ENCODE data around the gene CMTR1.

CMTR1 gene

GRCh38 chr6:37519461-37519860, 86.4 kb downstream of the CMTR1 start:
- Histone ChIP-seq H3K4me3 (ENCODE audit: low read length in 2 of 2) (no peak overlapping the region), H3K9me3 (ENCODE audit: control insufficient read depth in 2 of 2, low read length in 2 of 2) (no peaks in the 10 kb centered on the region), H3K27me3 (ENCODE audit: control insufficient read depth in 2 of 2, insufficient read depth in 2 of 2, low read length in 2 of 2) (peaks cover 0 to 3% of the 10 kb centered on the region in 2 donors), H3K4me1 (ENCODE audit: control insufficient read depth in 2 of 2, insufficient read depth in 2 of 2, low read length in 2 of 2) (peaks cover 0 to 6% of the 10 kb centered on the region in 2 donors), H3K27ac (ENCODE audit: low read depth in 2 of 2, low read length in 2 of 2) (no peak overlapping the region), H3K36me3 (ENCODE audit: control insufficient read depth in 2 of 2, insufficient read depth in 2 of 2, low read length in 2 of 2) (no peaks in the 10 kb centered on the region), H3K9ac (ENCODE audit: low read depth in 1 of 2, low read length in 2 of 2) (no peak overlapping the region)

GRCh38 chr6:37520926-37521325, 87.9 kb downstream of the CMTR1 start:
- Histone ChIP-seq H3K9ac (ENCODE audit: low read depth in 1 of 2, low read length in 2 of 2) (no peak overlapping the region), H3K4me3 (ENCODE audit: low read length in 2 of 2) (no peak overlapping the region), H3K9me3 (ENCODE audit: control insufficient read depth in 2 of 2, low read length in 2 of 2) (no peaks in the 10 kb centered on the region), H3K27ac (ENCODE audit: low read depth in 2 of 2, low read length in 2 of 2) (no peak overlapping the region), H3K27me3 (ENCODE audit: control insufficient read depth in 2 of 2, insufficient read depth in 2 of 2, low read length in 2 of 2) (peaks cover 0 to 3% of the 10 kb centered on the region in 2 donors), H3K4me1 (ENCODE audit: control insufficient read depth in 2 of 2, insufficient read depth in 2 of 2, low read length in 2 of 2) (peaks cover 0 to 3% of the 10 kb centered on the region in 2 donors), H3K36me3 (ENCODE audit: control insufficient read depth in 2 of 2, insufficient read depth in 2 of 2, low read length in 2 of 2) (no peaks in the 10 kb centered on the region)

DNA sequence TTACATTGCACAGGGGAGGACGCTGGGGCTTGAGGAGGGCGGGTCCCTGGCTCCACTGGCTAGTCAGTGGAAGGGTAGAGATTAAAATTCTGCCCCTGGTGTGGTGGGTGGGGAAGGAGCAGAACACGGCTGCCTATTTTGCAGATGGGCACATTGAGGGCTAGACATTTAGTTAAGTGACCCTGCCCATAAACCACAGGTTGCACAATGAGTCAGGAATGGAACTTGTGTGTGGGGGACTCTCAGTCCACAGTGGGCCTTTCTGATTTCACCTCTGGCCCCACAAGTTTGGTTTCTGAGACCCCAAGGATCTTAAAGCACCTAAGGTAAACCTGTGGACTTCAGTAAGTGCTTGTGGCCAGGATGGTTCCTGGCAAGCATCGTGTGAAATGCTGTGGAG, 88.7 kb downstream of the CMTR1 start:
- peaks cover 0 to 3% of the 10 kb centered on the region in 2 donors for H3K27me3 ChIP-seq (ENCODE audit: control insufficient read depth in 2 of 2, insufficient read depth in 2 of 2, low read length in 2 of 2)
- H3K4me1 ChIP-seq (ENCODE audit: control insufficient read depth in 2 of 2, insufficient read depth in 2 of 2, low read length in 2 of 2), result no peaks in the 10 kb centered on the region
- no peaks in the 10 kb centered on the region for H3K36me3 ChIP-seq (ENCODE audit: control insufficient read depth in 2 of 2, insufficient read depth in 2 of 2, low read length in 2 of 2)
- no peaks in the 10 kb centered on the region for H3K9me3 ChIP-seq (ENCODE audit: control insufficient read depth in 2 of 2, low read length in 2 of 2)
- no peak overlapping the region for H3K27ac ChIP-seq (ENCODE audit: low read depth in 2 of 2, low read length in 2 of 2)
- H3K9ac ChIP-seq (ENCODE audit: low read depth in 1 of 2, low read length in 2 of 2), result no peak overlapping the region
- H3K4me3 ChIP-seq (ENCODE audit: low read length in 2 of 2), result no peak overlapping the region

DNA sequence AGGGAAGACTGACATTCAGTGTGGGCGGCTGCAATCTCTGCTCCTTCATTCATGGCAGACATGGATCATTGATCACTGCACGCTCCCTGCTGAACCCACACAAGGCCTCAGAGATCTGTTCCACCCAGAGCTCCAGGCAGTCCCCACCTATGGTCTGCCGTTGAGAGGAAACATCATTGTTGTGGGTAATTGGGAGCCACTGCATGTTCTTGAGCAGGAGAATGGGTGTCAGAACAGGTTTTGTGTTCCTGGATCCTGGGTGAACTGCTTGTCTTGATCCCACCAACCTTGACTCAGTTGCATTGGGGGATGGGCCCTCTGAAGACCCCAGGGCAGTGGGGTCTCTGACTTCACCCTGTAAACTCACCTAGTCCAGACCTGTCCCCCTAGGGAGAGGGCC, 89.8 kb downstream of the CMTR1 start:
- no peak overlapping the region for H3K9ac ChIP-seq (ENCODE audit: low read depth in 1 of 2, low read length in 2 of 2)
- no peak overlapping the region for H3K4me3 ChIP-seq (ENCODE audit: low read length in 2 of 2)
- no peaks in the 10 kb centered on the region for H3K9me3 ChIP-seq (ENCODE audit: control insufficient read depth in 2 of 2, low read length in 2 of 2)
- H3K27me3 ChIP-seq (ENCODE audit: control insufficient read depth in 2 of 2, insufficient read depth in 2 of 2, low read length in 2 of 2), result peaks cover 0 to 2% of the 10 kb centered on the region in 2 donors
- no peaks in the 10 kb centered on the region for H3K4me1 ChIP-seq (ENCODE audit: control insufficient read depth in 2 of 2, insufficient read depth in 2 of 2, low read length in 2 of 2)
- H3K27ac ChIP-seq (ENCODE audit: low read depth in 2 of 2, low read length in 2 of 2), result no peak overlapping the region
- no peaks in the 10 kb centered on the region for H3K36me3 ChIP-seq (ENCODE audit: control insufficient read depth in 2 of 2, insufficient read depth in 2 of 2, low read length in 2 of 2)

- H3K9ac ChIP-seq (ENCODE audit: low read depth in 1 of 2, low read length in 2 of 2), result no peak overlapping the region
- no peaks in the 10 kb centered on the region for H3K9me3 ChIP-seq (ENCODE audit: control insufficient read depth in 2 of 2, low read length in 2 of 2)
- peaks cover 0 to 2% of the 10 kb centered on the region in 2 donors for H3K27me3 ChIP-seq (ENCODE audit: control insufficient read depth in 2 of 2, insufficient read depth in 2 of 2, low read length in 2 of 2)
- H3K36me3 ChIP-seq (ENCODE audit: control insufficient read depth in 2 of 2, insufficient read depth in 2 of 2, low read length in 2 of 2), result no peaks in the 10 kb centered on the region
- H3K4me1 ChIP-seq (ENCODE audit: control insufficient read depth in 2 of 2, insufficient read depth in 2 of 2, low read length in 2 of 2), result no peaks in the 10 kb centered on the region
- no peak overlapping the region for H3K27ac ChIP-seq (ENCODE audit: low read depth in 2 of 2, low read length in 2 of 2)
- no peak overlapping the region for H3K4me3 ChIP-seq (ENCODE audit: low read length in 2 of 2)
Observed at GRCh38 chr6:37523412-37523811, 90.4 kb downstream of the CMTR1 start.

GRCh38 chr6:37524025-37524969, 91.3 kb downstream of the CMTR1 start:
- Histone ChIP-seq H3K27ac (ENCODE audit: low read depth in 2 of 2, low read length in 2 of 2) (no peak overlapping the region), H3K36me3 (ENCODE audit: control insufficient read depth in 2 of 2, insufficient read depth in 2 of 2, low read length in 2 of 2) (no peaks in the 10 kb centered on the region), H3K27me3 (ENCODE audit: control insufficient read depth in 2 of 2, insufficient read depth in 2 of 2, low read length in 2 of 2) (peaks cover 0 to 2% of the 10 kb centered on the region in 2 donors), H3K4me3 (ENCODE audit: low read length in 2 of 2) (no peak overlapping the region), H3K4me1 (ENCODE audit: control insufficient read depth in 2 of 2, insufficient read depth in 2 of 2, low read length in 2 of 2) (no peaks in the 10 kb centered on the region), H3K9ac (ENCODE audit: low read depth in 1 of 2, low read length in 2 of 2) (no peak overlapping the region), H3K9me3 (ENCODE audit: control insufficient read depth in 2 of 2, low read length in 2 of 2) (no peaks in the 10 kb centered on the region)

DNA sequence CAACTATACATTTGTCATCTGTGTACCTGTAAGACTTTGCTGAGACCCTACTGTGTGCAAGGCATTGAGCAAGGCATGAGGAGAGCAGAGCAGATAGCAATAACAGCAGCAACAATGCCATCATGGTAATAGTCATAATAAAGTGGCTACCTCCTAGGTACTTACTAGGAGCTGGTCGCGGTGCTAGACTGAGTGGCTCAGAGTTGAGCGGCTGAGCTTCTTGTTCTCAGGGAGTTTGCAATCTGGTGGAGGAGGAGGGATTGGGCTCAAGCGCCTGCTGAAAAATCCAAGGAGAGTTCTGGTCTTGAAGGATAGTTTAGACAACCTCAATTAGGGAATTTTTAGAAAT, 91.9 kb downstream of the CMTR1 start:
- Histone ChIP-seq H3K36me3 (ENCODE audit: control insufficient read depth in 2 of 2, insufficient read depth in 2 of 2, low read length in 2 of 2) (no peaks in the 10 kb centered on the region), H3K4me3 (ENCODE audit: low read length in 2 of 2) (no peak overlapping the region), H3K27me3 (ENCODE audit: control insufficient read depth in 2 of 2, insufficient read depth in 2 of 2, low read length in 2 of 2) (peaks cover 0 to 2% of the 10 kb centered on the region in 2 donors), H3K4me1 (ENCODE audit: control insufficient read depth in 2 of 2, insufficient read depth in 2 of 2, low read length in 2 of 2) (no peaks in the 10 kb centered on the region), H3K9me3 (ENCODE audit: control insufficient read depth in 2 of 2, low read length in 2 of 2) (no peaks in the 10 kb centered on the region), H3K9ac (ENCODE audit: low read depth in 1 of 2, low read length in 2 of 2) (no peak overlapping the region), H3K27ac (ENCODE audit: low read depth in 2 of 2, low read length in 2 of 2) (no peak overlapping the region)

- Histone ChIP-seq H3K4me1 (ENCODE audit: control insufficient read depth in 2 of 2, insufficient read depth in 2 of 2, low read length in 2 of 2) (no peaks in the 10 kb centered on the region), H3K27me3 (ENCODE audit: control insufficient read depth in 2 of 2, insufficient read depth in 2 of 2, low read length in 2 of 2) (peaks cover 0 to 2% of the 10 kb centered on the region in 2 donors), H3K9me3 (ENCODE audit: control insufficient read depth in 2 of 2, low read length in 2 of 2) (no peaks in the 10 kb centered on the region), H3K36me3 (ENCODE audit: control insufficient read depth in 2 of 2, insufficient read depth in 2 of 2, low read length in 2 of 2) (no peaks in the 10 kb centered on the region), H3K4me3 (ENCODE audit: low read length in 2 of 2) (no peak overlapping the region), H3K9ac (ENCODE audit: low read depth in 1 of 2, low read length in 2 of 2) (no peak overlapping the region), H3K27ac (ENCODE audit: low read depth in 2 of 2, low read length in 2 of 2) (no peak overlapping the region)
Observed at GRCh38 chr6:37525460-37526357, 92.7 kb downstream of the CMTR1 start.

DNA sequence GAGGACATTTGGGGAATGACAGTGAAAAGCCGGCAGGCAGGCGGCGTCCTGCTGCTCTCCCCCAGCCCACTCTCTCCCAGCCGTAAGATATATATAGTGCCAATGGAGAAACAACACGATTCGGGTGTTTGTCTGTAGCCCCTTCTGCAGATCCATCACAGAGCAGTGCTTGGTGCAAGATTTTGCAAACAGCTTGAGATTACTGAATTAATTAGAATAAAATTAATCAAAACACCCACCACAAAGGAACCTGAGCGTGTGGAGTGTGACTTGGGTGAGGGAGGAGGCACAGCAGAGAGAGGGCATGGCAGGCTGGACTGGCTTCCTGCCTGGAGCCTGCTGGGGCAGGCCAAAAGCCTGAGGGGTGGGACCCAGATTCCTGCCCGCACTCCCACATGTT, 95.5 kb downstream of the CMTR1 start:
- no peak overlapping the region for H3K4me3 ChIP-seq (ENCODE audit: low read length in 2 of 2)
- H3K4me1 ChIP-seq (ENCODE audit: control insufficient read depth in 2 of 2, insufficient read depth in 2 of 2, low read length in 2 of 2), result no peaks in the 10 kb centered on the region
- H3K27me3 ChIP-seq (ENCODE audit: control insufficient read depth in 2 of 2, insufficient read depth in 2 of 2, low read length in 2 of 2), result peaks cover 10 to 16% of the 10 kb centered on the region in 2 donors
- H3K36me3 ChIP-seq (ENCODE audit: control insufficient read depth in 2 of 2, insufficient read depth in 2 of 2, low read length in 2 of 2), result no peaks in the 10 kb centered on the region
- no peak overlapping the region for H3K27ac ChIP-seq (ENCODE audit: low read depth in 2 of 2, low read length in 2 of 2)
- H3K9me3 ChIP-seq (ENCODE audit: control insufficient read depth in 2 of 2, low read length in 2 of 2), result no peaks in the 10 kb centered on the region
- no peak overlapping the region for H3K9ac ChIP-seq (ENCODE audit: low read depth in 1 of 2, low read length in 2 of 2)

- no peak overlapping the region for H3K9ac ChIP-seq (ENCODE audit: low read depth in 1 of 2, low read length in 2 of 2)
- H3K27ac ChIP-seq (ENCODE audit: low read depth in 2 of 2, low read length in 2 of 2), result no peak overlapping the region
- peaks cover 0 to under 1% of the 10 kb centered on the region in 2 donors for H3K4me1 ChIP-seq (ENCODE audit: control insufficient read depth in 2 of 2, insufficient read depth in 2 of 2, low read length in 2 of 2)
- H3K9me3 ChIP-seq (ENCODE audit: control insufficient read depth in 2 of 2, low read length in 2 of 2), result no peaks in the 10 kb centered on the region
- H3K27me3 ChIP-seq (ENCODE audit: control insufficient read depth in 2 of 2, insufficient read depth in 2 of 2, low read length in 2 of 2), result peaks cover 24 to 27% of the 10 kb centered on the region in 2 donors
- H3K36me3 ChIP-seq (ENCODE audit: control insufficient read depth in 2 of 2, insufficient read depth in 2 of 2, low read length in 2 of 2), result no peaks in the 10 kb centered on the region
- no peak overlapping the region for H3K4me3 ChIP-seq (ENCODE audit: low read length in 2 of 2)
Observed at GRCh38 chr6:37530297-37530696, 97.3 kb downstream of the CMTR1 start.
